AML-193 (cell line): ENCODE results near the gene NRIP3.
"Not testable (repeated sequence)": the region's sequence is repeated elsewhere in the genome, so short reads cannot be mapped to it uniquely, and the experiment has no call there.

Source experiments
- DNase-seq, 2 experiments: peaks; one replicate each; lab custom pipeline; 2025; lab: John Stamatoyannopoulos, UW

NRIP3 gene

DNA sequence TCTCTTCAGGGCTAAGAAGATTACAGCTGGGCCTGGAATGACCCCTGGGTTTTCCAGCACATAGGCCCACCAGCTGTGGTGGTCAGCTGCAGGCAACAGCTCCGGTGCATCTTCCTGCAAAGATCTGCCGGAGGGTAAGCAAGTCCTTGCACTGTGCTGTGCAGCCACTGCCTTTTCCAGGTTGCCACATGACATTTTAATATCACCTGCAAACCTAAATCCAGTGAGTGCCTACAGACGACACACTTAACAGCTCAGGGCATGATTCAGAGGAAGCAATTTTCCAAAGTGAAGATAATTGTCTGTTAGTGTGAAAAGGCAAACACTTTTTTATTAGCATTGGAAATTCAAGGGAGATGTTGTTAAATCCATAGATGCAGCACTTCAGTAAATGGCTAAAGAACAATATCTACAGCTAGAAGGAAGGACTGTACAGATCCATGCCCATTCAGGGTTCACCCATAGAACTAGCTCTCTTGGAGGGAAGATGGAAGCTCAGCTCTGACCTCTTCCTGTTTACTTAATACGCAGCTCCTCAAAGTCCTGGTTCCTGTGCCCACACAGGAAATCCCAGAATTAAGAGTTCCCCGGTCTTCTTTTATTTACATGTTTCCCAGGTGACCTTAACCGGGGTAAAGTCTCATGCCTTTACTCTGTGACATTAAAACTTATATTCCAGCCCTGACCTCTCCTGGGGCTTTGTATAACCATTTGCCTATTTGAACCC, 13.3 kb upstream of the NRIP3 start:
- no peak for DNase-seq

DNA sequence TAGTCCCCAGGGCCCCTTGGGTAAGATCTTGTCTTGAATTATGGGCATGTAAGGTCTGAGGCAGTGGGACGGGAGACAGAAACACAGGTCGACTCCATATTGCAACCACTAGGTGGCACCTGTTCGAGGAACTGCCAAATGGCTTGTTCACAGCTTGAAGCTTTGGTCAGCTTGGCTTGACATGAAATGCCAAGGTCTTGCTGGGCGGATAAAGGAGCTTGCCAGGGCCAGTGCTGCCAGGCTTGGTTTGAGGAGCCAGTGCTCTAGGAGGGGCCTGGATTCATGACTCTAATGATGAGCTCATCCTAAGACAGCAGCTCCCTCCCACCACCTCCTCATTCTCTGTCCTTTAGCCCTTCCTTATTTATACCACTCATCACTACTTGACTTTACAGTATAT, 11.9 kb upstream of the NRIP3 start:
- peak; percentile 58 to 61 for DNase-seq

DNA sequence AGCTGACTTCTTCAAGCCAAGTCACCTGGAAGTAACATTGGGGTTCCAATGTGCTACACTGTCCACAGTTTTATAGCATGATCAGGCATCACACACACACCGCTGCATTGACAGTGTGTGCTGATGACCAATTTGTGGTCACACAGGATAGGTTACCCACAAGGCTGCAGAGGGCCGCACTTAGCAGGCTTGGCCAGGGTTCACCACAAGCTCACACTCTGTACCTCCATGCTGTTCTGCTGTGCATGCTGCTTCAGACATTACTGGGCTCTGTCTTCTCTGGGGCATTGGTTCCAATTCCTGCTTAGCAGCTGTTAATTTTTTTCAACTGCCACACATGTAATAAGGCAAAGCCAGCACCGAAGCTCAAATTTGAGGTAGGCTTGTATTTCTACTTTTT, 11.0 kb upstream of the NRIP3 start:
- no peak for DNase-seq

DNA sequence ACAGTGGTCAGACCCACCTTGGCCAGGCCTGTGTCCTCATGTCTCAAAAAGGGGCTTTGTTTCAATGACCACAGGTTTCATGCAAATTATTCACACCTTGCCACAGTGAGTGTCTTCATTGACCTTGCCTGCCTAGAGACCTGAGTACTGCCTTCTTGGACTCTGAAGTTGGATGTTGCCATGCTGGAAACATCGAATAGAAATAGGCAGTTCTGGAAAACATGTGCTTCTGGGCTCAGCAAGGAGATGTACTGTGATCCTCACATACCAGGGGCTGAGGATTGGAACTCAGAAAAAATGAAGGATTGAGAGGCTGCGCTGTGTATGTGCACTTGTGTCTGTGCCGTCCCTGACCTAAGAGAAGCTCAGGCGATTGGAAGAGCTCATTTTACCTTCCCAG, 9.6 kb upstream of the NRIP3 start:
- no peak for DNase-seq

DNA sequence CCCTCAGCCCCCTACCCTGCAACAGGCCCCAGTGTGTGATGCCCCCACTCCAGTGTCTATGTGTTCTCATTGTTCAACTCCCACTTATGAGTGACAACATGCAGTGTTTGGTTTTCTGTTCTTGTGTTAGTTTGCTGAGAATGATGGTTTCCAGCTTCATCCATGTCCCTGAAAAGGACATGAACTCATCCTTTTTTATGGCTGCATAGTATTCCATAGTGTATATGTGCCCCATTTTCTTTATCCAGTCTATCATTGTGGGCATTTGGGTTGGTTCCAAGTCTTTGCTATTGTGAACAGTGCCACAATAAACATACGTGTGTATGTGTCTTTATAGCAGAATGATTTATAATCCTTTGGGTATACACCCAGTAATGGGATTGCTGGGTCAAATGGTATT, 5.7 kb upstream of the NRIP3 start:
- not testable (repeated sequence) for DNase-seq

DNA sequence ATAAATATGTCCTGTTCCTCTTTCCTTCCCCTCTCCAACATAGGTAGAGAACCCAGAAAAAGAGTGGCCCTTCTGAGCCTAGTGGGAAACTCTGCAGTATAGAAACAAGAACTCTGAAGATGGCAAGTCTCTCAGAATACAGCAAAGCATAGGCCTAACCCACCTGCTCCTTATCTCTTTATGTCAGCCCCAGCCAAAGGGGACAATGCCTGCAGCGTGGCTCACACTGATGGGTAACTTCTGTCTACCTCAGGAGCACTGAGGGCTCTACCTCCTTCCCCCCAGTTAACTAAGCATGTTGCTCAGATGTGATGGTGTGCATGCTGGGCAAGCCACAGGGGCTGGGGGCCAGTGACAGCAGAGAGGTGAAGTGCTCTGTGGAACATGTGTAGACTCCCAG, 4.9 kb upstream of the NRIP3 start:
- DNase-seq = no peak

DNA sequence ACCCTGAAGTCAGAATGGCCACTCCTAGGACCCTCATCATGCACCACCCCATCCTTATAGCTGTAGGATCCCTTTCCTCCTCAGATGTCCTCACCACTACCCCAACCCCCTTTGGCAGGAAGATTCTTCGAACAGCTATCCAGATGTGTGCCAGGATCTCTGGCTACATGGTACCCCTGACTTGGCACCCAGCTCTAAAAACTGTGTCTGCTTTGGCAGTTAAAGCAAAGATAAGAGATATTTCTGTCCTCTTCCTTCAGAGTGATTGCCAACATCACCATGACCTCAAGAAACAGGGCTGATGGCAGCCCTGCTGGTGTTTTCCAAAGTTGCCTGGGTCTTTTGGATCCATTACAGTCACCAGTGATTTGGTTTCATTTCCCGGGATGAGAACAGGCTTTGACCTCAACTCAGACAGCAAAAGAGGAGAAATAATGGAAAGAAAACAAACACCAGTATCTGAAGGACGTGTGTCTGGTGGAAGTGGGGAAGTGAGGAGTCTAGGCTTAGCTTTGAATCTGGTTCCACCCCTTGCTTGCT, 4.3 kb upstream of the NRIP3 start:
- no peak for DNase-seq

DNA sequence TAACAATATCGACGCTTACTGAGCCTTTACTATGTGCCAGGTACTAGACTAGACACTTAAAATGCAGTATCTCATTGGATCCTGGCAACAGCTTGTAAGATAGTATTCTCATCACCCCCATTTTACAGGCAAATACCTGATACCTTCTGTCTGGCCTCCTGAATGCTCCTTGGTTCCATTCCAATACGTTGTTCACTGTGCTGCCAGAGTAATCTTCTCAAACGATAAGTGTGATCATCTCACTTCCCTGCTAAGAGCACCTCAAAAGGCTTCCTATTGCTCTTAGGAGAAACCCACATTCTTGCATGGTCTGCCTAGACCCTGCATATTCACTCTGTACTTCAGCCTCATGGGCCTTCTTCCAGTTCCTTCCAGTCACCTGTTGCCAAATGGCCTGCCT, 1.3 kb upstream of the NRIP3 start:
- no peak for DNase-seq

DNA sequence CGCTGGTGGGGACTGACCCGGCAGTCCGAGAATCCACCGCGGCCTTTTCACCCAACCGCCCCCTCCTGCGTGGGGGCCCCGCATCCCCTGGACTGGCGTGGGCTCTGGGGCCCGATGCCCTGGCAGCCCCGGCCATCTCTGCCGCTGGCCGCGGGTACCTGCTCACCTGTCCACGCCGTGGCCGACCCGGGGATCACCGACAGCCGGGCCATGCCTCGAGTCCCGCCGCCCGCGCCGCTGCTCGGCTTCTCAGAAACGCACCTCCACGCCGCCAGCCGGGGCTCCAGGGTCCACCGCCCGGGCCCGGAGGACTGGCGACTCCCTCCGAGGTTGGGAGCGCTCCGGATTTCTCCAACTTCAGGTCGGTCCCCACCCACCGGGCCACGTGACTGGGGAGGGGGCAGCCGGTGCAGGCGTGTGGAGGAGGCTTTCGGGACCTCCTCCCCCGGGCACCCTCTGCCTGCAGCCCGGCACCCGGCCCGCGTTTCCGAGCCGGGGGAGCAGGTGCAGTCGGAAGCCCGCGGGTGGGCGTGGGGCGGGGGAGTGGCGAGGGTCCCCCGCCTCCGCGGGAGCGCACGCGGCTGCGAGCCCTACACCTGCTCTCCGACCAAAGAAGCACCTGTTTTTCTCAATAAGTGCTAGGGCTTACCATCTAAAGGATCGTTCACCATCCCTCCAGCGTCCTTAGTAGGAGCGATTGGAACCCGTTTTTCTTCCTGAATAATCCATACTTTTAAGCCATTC, 554 bp upstream of the NRIP3 start:
- no peak for DNase-seq

DNA sequence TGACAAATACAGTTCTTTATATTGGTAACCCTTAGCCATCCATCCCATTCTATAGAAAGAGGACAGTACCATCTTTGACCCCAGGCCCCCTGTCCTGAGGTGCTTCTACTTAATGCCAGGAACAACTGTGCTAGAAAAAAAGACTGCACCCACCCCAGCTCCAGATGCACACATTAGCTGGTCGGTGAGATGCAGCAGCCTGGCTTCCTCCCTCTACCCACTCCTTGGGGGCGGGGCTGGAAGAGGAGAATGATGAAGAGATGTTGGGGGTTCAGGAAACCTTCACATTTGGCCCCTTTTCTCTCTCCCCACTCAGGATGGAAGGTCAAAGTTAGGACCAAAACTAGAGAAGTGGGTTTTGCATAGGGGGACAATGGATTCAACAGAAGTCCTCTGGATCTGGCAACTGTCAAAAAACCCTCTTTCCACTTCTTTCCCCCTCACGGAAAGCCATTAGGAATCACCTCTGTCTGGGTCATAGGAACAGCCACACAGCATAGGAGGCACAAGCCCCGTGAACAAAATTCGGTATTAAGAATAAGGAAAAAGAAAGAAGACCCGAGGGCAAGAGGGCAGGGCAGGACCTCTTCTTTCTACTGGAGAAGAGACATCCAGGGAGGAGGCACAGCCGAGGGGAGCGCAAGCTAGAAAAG, 755 bp downstream of the NRIP3 start:
- no peak for DNase-seq

DNA sequence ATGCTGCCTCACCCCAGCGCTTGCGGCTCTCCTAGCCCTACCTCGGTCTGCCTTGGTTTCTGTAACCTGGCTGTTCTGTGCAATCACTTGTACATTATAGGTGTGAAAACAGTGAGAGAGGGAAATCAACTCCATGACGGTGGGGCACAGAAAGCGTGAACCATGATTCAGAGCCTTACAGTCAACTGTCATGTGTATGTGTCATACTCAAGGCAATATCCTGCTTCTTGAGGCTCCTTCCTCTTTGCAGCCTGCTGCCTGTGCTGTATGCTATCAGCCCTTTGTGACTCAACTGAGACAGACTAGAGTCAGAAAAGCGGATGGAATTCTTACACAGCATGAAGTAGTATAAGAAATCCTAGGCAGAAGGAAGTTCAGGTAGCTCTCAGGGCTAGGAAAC, 2.1 kb downstream of the NRIP3 start:
- DNase-seq = peak; percentile 90 to 92

DNA sequence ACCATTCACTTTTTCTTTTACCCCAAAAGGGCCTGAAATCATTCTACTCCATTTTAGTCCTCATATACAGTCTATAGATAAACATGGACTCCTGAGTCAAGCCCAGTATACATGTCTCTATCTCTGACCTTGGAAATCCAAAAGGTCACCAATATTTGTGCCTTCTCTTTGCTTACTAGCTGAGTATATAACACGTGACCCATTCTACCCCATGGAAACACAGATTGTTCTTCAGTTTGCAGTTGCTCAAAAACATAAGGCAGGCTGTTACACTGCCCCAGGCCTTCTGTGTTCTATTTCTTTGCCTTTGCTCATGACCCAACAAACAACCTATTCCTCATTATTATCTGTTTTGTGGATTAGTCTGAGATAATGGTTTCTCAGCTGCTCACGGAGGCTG, 5.8 kb downstream of the NRIP3 start:
- no peak for DNase-seq

DNA sequence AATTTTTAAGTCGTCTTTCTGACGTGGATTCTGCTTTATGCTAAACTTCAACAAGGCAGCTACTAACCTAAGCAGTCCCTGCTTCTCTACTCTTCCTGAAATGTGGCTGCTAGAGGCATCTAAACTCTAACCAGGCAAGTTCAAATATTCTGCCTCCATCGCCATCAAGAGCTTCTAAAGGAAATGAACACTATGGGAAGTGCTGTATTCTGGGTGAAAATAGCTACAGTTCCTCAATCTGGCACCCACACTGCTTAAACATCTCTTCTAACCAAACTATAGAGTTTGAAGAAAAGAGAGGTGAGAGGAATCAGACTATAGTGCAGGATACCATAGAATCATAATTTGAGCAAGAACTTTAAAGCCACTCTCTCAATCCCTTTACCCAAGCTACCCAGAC, 6.3 kb downstream of the NRIP3 start:
- no peak for DNase-seq

DNA sequence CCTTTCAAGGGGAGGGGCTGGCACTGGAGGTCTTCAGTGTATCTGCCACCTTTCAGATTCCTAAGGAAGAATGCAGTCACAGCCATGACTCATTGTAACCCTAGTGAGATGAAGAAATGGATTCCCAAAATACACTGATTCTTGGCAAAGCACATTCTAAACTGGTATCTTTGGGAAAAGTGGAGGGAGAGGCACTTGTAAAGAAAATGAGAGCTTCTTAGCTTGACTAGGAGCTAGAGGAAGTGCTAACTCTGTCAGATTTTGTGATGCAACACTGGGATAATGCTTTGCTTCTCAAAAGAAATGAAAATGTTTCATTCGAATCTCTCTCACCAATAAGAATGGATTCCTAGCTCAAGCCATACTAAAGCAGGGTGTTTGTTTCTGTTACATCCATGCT, 14.3 kb downstream of the NRIP3 start:
- DNase-seq = peak in 1 of 2 experiments; percentile 5

DNA sequence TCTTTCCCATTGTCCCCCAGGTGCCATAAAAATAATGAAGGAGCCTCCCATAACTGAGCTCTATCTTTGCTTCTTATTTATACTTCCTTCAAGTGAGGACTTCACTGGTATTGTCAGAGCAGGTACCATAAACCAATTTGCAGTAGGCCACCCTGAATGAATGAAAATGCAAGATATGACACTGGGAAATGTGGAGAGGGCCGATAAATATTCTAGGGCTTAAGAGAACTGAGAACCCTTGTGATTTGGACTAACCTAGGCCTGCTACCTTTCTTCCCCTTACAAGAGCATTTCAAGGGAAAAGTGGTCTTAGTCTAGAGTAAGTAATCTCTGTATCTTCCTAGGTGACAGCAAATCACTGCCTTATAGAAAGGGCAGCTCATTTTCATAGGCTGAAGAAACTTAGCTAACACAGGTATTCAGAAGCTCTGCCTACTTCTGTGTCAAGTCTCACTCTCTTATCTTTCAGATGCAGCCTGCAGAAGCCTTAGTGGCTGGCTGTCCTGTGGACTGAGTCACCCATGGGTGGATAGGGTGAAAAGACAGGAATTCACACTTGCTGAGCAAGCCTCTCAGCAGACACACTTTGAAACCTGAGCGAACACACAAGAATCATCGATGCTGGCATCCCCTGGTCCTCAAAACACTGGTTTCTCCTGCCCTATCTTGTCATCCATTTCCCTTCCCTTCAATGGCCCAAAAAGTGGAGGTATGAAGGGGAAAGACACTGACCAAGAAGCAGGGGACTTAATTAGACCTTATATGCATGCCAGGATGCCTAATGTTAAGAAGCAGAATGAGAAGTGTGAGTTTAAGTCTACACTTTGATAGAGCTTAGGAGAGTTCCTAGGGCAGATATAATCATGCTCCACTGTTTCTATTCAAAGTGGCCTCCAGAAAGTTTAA, 15.2 kb downstream of the NRIP3 start:
- DNase-seq = no peak

DNA sequence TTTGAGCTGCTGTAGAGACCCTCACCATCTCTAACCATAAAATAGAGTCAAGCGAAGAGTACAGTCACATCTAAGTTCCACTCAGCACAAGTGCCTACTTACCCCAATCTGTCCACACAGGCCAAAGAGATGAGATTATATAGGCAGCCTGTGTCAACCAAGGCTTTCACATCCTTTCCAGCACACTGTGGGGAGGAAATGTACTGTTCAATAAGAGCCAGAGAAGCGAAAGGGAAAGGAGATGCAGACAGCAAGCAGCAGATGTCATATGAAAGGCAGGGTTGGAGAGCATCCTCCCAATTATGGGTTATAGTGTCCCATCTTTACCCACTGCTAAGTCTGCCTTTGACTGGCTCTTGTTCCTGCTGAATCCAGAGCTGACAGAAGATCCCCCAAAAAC, 16.4 kb downstream of the NRIP3 start:
- no peak for DNase-seq

DNA sequence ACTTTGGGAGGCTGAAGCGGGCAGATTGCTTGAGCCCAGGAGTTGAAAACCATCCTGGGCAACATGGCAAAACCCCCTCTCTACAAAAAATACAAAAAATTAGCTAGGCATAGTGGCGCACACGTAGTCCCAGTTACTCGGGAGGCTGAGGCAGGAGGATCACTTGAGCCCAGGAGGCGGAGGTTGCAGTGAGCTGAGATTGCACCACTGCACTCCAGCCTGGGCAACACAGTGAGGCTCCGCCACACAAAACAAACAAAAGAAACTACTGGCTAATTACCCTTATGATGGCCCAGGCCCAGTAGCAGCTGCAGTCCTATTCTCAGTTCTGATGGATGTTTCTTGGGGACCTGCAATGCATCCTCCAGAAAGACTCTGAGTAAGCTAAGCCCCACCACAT, 17.0 kb downstream of the NRIP3 start:
- not testable (repeated sequence) for DNase-seq

DNA sequence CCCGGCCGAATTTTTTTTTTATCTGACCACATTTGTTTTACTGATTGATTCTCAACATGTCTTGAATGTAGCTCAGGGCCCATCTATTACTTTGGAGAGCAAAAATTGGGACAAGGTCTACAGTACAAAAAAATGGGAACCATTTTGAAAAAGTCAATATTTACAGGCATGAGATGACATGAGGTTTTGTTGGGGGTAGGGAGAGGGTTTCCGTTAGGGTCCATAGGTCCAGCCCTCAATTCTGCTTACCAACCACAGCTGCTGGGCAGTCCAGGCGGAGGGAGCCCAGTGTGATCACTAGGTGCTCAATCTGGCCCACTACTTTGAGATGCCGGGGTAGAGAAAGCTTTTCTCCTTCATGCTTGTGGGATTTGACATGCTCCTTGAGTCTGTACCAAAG, 18.3 kb downstream of the NRIP3 start:
- DNase-seq = no peak

DNA sequence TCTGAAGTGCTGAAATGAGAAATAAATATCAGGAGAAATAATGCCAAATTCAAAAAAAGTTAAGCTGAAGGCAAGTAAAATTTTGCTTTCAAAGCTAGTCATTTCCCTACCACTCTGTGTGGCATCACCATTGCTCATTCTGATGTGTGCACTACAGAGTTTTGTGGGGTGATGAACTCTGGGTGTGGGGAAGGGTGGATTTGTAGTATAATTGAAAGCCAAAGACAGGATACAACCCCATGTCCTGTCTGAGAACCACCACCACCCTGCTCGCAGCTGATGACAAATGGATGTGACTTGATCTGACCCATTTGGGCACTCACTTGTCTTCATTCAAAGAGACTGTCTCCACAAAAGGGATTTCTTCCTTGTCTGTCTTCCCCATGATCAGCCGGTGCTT, 20.2 kb downstream of the NRIP3 start:
- no peak for DNase-seq

DNA sequence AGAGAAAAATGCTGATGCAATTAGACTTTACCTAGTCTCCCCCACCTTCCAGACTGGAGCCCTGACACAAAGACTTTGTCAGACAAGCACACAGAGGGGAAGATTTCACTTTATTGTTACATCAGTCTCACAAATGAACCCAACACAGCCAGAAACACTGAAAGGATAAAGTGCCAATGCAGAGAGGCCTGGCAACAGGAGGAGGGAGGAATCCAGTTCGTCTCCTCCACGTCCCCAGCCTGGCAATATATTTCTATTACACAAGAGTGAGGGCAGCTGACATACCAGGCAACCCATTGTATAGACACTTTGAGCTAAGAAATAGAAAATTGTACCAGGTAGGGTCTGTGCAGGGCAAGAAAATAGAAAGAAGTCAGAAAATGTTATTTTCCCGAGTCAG, 23.3 kb downstream of the NRIP3 start:
- no peak for DNase-seq

DNA sequence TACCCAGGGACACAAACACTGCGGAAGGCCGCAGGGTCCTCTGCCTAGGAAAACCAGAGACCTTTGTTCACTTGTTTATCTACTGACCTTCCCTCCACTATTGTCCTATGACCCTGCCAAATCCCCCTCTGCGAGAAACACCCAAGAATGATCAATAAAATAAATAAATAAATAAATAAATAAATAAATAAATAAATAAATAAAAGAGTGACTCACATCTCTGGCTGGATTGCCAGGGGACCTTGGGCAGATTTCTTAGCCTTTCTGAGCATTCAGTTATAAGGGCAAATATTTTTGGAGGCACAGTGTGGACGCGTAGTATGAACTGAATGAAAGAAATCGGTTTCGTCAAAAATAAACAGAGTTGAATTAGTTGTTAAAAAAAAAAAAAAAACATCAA, 24.4 kb downstream of the NRIP3 start:
- DNase-seq = not testable (repeated sequence)

DNA sequence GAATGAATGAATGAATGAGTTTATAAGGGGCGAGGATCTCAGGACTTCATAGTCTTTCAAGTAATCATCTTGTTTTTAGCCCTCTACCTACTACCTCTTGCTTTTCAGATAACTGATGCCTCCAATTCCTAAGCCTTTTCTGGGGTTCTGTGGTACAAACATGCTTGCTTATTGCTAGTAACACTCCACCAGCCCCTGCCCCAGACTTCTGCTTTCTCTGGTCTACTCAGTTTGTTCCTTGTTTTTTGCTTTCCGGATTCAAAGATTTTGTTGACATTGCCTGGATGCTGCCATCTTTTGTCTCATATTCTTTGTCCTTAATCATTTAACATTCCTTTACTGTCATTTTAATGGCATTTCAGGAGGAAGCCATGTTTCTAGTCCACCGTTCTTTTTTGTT, 30.7 kb downstream of the NRIP3 start:
- DNase-seq = no peak
